PC-9 (cell line): Measurements from ENCODE around the gene UBE2V1.

Source experiments
- CTCF ChIP-seq: fragments of 200-600 bp; sonication (generic); conservative IDR thresholded peaks from 2 replicates; pipeline ENCODE4 v1.6.1; 2017; ENCODE audit warnings: mixed run types, antibody characterized with exemption, mild to moderate bottlenecking, moderate library complexity
- EZH2 ChIP-seq: fragments of 200-600 bp; sonication (generic); IDR thresholded peaks from 2 replicates; pipeline ENCODE4 v1.8.0; 2017; ENCODE audit warnings: antibody characterized with exemption, low read depth

DNA sequence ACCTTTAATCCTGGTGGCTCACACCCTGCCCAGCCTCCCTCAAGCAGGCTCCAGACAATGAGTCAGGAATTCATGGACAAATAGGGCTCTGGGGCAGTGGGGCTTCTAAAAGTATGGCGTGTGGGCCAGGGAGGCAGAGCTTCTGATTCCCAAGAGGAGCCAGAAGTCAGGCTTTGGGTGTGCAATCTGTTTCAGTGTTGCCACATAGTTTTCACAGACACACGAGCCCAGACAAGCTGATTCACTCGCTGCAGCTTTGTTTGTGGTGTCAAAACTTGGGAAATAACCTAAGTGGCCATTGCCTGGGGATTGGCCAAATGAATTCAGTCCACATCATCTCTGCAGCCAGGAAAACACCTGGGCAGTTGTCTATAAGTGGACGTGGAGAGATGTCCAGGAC, 31.4 kb upstream of the UBE2V1 start:
- TF ChIP-seq CTCF (no peak), EZH2 (no peak)
